Naive thymus-derived CD4-positive, alpha-beta T cell (primary cell): ENCODE measurements around the gene MRPL42. TPM values are rescaled to one million over a fixed set of nuclear protein-coding genes. Genes with fewer than 3 reads are reported as not detected.
A peak's percentile ranks its signal among the peaks of the same experiment; 100 is the strongest.

ENCODE experiments used
- ATAC-seq: fragments of 150-1000 bp; cut with Tn5 transposase; 2 replicates; pipeline ENCODE4 v1.10.0; 2021; ENCODE audit warnings: mild to moderate bottlenecking, moderate library complexity
- CTCF ChIA-PET: fragments of 350-600 bp; sonication (Branson Sonifier 250); formaldehyde crosslinking; loops from one replicate; lab custom pipeline; 2021; ENCODE audit warnings: antibody characterized with exemption; lab: Charles Lee
- POLR2A ChIA-PET: fragments of 350-600 bp; sonication (Branson Sonifier 250); formaldehyde crosslinking; loops from one replicate; lab custom pipeline; 2021; ENCODE audit warnings: antibody characterized with exemption, inconsistent platforms; lab: Charles Lee
- DNase-seq, 9 donors: peaks; one replicate each; pipeline versions ENCODE4 v3.0.0 to v3.0.0-alpha.2; 2020 to 2022; ENCODE audit warnings: mixed read lengths in 1 of 9
- H3K27ac ChIP-seq: one replicate; pipeline ENCODE4 v1.7.0; 2013; ENCODE audit warnings: mild to moderate bottlenecking, low read depth, low read length, moderate library complexity
- H3K27me3 ChIP-seq, 2 donors: one replicate each; pipeline ENCODE4 v1.7.0; 2013; ENCODE audit warnings: low read length in 2 of 2, mild to moderate bottlenecking in 2 of 2, moderate library complexity in 2 of 2; ENCODE audit not compliant: control insufficient read depth in 2 of 2, insufficient read depth in 2 of 2
- H3K36me3 ChIP-seq, 3 experiments: 1 replicate in 2 of 3; 2 replicates in 1 of 3; pipeline ENCODE4 v1.7.0; 2013; ENCODE audit warnings: low read length in 3 of 3, mild to moderate bottlenecking in 3 of 3, moderate library complexity in 1 of 3; ENCODE audit not compliant: insufficient read depth in 3 of 3, control insufficient read depth in 2 of 3
- H3K4me1 ChIP-seq, 2 donors: one replicate each; pipeline ENCODE4 v1.7.0; 2013; ENCODE audit warnings: low read length in 2 of 2, mild to moderate bottlenecking in 2 of 2, moderate library complexity in 1 of 2; ENCODE audit not compliant: control insufficient read depth in 2 of 2, insufficient read depth in 2 of 2
- H3K4me3 ChIP-seq: 2 replicates; pipeline ENCODE4 v1.7.0; 2013; ENCODE audit warnings: mild to moderate bottlenecking, low read length
- H3K9me3 ChIP-seq, 3 experiments: 1 replicate in 2 of 3; 2 replicates in 1 of 3; pipeline ENCODE4 v1.7.0; 2013; ENCODE audit warnings: low read length in 3 of 3; ENCODE audit not compliant: control insufficient read depth in 2 of 3
- H3K27ac Mint-ChIP-seq, 9 donors: one replicate each; pipeline ENCODE4 v1.8.0; 2020 to 2022; ENCODE audit warnings: mixed read lengths in 9 of 9, mild to moderate bottlenecking in 8 of 9, moderate library complexity in 5 of 9, inconsistent platforms in 2 of 9
- H3K27me3 Mint-ChIP-seq, 5 donors: one replicate each; pipeline ENCODE4 v1.8.0; 2021 to 2022; ENCODE audit warnings: mixed read lengths in 5 of 5, mild to moderate bottlenecking in 1 of 5
- H3K36me3 Mint-ChIP-seq, 5 donors: one replicate each; pipeline ENCODE4 v1.8.0; 2020 to 2022; ENCODE audit warnings: mixed read lengths in 5 of 5, mild to moderate bottlenecking in 3 of 5, inconsistent platforms in 1 of 5
- H3K4me1 Mint-ChIP-seq, 7 donors: one replicate each; pipeline ENCODE4 v1.8.0; 2020 to 2022; ENCODE audit warnings: mixed read lengths in 7 of 7, mild to moderate bottlenecking in 3 of 7, inconsistent platforms in 1 of 7
- H3K4me3 Mint-ChIP-seq, 10 donors: one replicate each; pipeline ENCODE4 v1.8.0; 2020 to 2022; ENCODE audit warnings: mild to moderate bottlenecking in 10 of 10, mixed read lengths in 10 of 10, moderate library complexity in 6 of 10, inconsistent platforms in 2 of 10
- H3K9me3 Mint-ChIP-seq, 11 donors: one replicate each; pipeline ENCODE4 v1.8.0; 2020 to 2022; ENCODE audit warnings: mixed read lengths in 11 of 11, mild to moderate bottlenecking in 4 of 11, inconsistent platforms in 1 of 11, moderate library complexity in 1 of 11
- intact Hi-C, 2 donors: fragments of 100-400 bp; cut with micrococcal nuclease; formaldehyde crosslinking; loops; one replicate each; pipeline ENCODE4 v1.15.1; 2023
- polyA plus RNA-seq, 2 donors: library from polyadenylated mRNA; unstranded; fragments of 300-500 nt; fragmentation: Illumina TruSeq; gene quantifications; one replicate each; pipeline ENCODE4 v1.2.3, GENCODE V29; 2021
- total RNA-seq, 6 experiments: library from RNA in 5 of 6; stranded (reverse) in 5 of 6; gene quantifications; 1 replicate in 5 of 6; 2 replicates in 1 of 6; pipeline ENCODE4 v1.2.3 and lab custom pipeline; 2021 to 2026

MRPL42 gene
- total and polyA plus RNA-seq, 7 experiments from 2014 or later = 30.1 to 75.4 (median 48.6) TPM

DNA sequence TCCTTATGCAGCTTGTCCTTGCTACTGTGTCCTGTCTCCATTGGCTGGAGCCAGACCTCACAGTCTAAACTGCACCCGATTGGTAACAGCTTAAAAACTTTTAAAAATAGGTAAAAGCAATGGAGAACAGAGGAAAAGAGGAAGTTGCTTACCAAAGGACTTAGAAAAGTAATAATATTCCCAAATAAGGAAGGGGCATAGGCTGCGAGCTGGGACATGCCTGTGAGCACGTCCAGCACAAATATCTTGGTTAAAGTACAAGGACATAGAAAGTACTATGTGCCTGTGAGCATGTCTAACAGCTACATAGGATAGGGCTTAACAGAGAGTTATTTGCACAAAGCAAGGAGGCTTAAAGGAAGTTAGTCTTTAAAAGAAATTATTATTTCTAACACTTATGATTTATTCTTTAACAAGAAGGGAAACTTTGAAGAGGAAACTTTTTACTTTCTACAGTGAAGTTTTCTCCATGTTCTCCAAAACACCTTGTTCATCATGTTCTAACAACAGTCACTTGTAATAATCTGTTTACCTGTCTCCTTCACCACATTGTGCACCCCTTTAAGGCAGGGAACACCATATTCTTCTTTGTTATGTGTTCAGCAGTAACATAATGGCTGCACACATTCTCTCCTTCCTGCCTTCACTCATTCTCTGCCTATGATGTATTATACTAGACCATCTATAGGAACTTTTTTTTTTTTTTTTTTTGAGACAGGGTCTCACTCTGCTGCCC is 15.7 kb upstream of the MRPL42 start:
- Histone ChIP-seq H3K4me3 (no peak overlapping the region), H3K4me1 (peaks cover 0 to 28% of the 10 kb centered on the region in 2 donors), H3K9me3 (no peaks in the 10 kb centered on the region), H3K36me3 (no peaks in the 10 kb centered on the region), H3K27me3 (no peaks in the 10 kb centered on the region), H3K27ac (no peak overlapping the region)
- intact Hi-C loops = no loop called here
- Mint-ChIP-seq H3K4me1 (peaks cover 14 to 32% (median 28%) of the 10 kb centered on the region in 7 donors), H3K27ac (peak overlapping the region in 3 of 9 donors; percentile 20 to 77 (median 38)), H3K4me3 (no peak overlapping the region), H3K36me3 (no peaks in the 10 kb centered on the region), H3K27me3 (peaks cover 0 to 14% (median 0%) of the 10 kb centered on the region in 5 donors), H3K9me3 (peaks cover 0 to 3% (median 0%) of the 10 kb centered on the region in 11 donors)
- CTCF ChIA-PET = no interaction called here
- ATAC-seq (no peak), DNase-seq (no peak)
- POLR2A ChIA-PET = interaction anchor here (0.6 kb wide), 1 partner anchor 154 kb away, joined by 3 read pairs; no protein-coding TSS in a partner anchor

DNA sequence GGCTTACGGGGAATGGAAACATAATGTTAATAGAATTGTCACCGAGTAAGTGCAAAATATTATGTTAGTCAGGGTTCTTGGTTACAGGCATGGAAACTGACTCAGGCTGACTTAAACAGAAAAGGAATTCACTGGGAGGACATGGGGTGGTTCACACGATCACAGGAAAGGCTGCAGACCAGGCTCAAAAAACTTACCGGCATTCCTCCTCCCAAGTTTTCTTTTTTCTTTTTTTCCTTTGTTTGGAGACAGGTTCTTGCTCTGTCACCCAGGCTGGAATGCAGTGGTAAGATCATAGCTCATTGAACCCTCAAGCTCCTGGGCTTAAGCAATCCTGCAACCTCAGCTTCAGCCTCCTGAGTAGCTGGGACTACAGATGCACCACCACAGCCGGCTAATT is 13.7 kb upstream of the MRPL42 start:
- no peak for ATAC-seq
- no peaks in the 10 kb centered on the region for H3K36me3 ChIP-seq
- intact Hi-C loops = no loop called here

DNA sequence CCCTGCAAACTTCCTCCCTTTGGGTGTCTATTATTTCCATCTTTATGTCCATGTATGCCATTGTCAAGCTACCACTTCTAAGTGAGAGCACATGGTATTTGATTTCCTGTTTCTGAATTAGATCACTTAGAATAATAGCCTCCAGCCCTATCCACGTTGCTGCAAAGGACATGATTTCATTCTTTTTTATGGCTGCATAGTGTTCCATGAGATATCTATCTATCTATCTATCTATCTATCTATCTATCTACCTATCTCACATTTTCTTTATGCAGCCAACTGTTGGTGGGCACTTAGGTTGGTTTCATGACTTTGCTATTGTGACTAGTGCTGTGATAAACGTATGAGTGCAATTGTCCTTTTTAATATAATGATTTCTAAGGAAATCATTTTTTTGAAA is 11.2 kb upstream of the MRPL42 start:
- Mint-ChIP-seq H3K27me3 (peaks cover 0 to 14% (median 0%) of the 10 kb centered on the region in 5 donors), H3K9me3 (no peaks in the 10 kb centered on the region), H3K36me3 (no peaks in the 10 kb centered on the region), H3K4me1 (peaks cover 0 to 7% (median 1%) of the 10 kb centered on the region in 7 donors), H3K4me3 (no peak overlapping the region), H3K27ac (no peak overlapping the region)
- H3K27ac ChIP-seq = no peak overlapping the region
- DNase-seq (no peak), ATAC-seq (no peak)
- POLR2A ChIA-PET = no interaction called here
- no peaks in the 10 kb centered on the region for H3K27me3 ChIP-seq
- no peaks in the 10 kb centered on the region for H3K9me3 ChIP-seq
- no peak overlapping the region for H3K4me3 ChIP-seq
- H3K36me3 ChIP-seq = no peaks in the 10 kb centered on the region
- CTCF ChIA-PET = no interaction called here
- intact Hi-C loops = no loop called here
- H3K4me1 ChIP-seq = no peaks in the 10 kb centered on the region

More for the DNA sequence above, 13.7 kb upstream of the MRPL42 start:
- no peak for DNase-seq
- H3K4me3 Mint-ChIP-seq = no peak overlapping the region
- peaks cover 0 to 14% (median 0%) of the 10 kb centered on the region in 5 donors for H3K27me3 Mint-ChIP-seq
- CTCF ChIA-PET = interaction anchor here (0.6 kb wide), 1 partner anchor 25 kb away, joined by 3 read pairs; no protein-coding TSS in a partner anchor
- no peak overlapping the region for H3K4me3 ChIP-seq
- H3K27ac ChIP-seq = no peak overlapping the region
- POLR2A ChIA-PET = no interaction called here
- peaks cover 0 to 8% of the 10 kb centered on the region in 2 donors for H3K4me1 ChIP-seq
- no peaks in the 10 kb centered on the region for H3K27me3 ChIP-seq
- H3K9me3 ChIP-seq = no peaks in the 10 kb centered on the region
- no peaks in the 10 kb centered on the region for H3K36me3 Mint-ChIP-seq
- H3K9me3 Mint-ChIP-seq = no peaks in the 10 kb centered on the region
- H3K27ac Mint-ChIP-seq = no peak overlapping the region
- peaks cover 7 to 16% (median 11%) of the 10 kb centered on the region in 7 donors for H3K4me1 Mint-ChIP-seq

GRCh38 chr12:93459097-93459496 is 8.2 kb upstream of the MRPL42 start:
- ATAC-seq (no peak), DNase-seq (no peak)
- H3K36me3 ChIP-seq = no peaks in the 10 kb centered on the region
- Mint-ChIP-seq H3K4me3 (no peak overlapping the region), H3K27ac (no peak overlapping the region), H3K9me3 (no peaks in the 10 kb centered on the region), H3K36me3 (no peaks in the 10 kb centered on the region), H3K4me1 (peaks cover 0 to 8% (median under 1%) of the 10 kb centered on the region in 7 donors), H3K27me3 (peaks cover 0 to 12% (median 0%) of the 10 kb centered on the region in 5 donors)
- H3K27me3 ChIP-seq = no peaks in the 10 kb centered on the region
- intact Hi-C loops = loop anchor here in 1 of 2 donors (1.0 kb wide), 1 partner anchor 11 kb away; no protein-coding TSS in a partner anchor
- no peak overlapping the region for H3K4me3 ChIP-seq
- ChIA-PET CTCF (no interaction called here), POLR2A (interaction anchor here (0.6 to 0.9 kb wide), 2 partner anchors 533 to 1725 kb away, joined by 3 read pairs; no protein-coding TSS in a partner anchor)
- no peaks in the 10 kb centered on the region for H3K4me1 ChIP-seq
- no peak overlapping the region for H3K27ac ChIP-seq
- no peaks in the 10 kb centered on the region for H3K9me3 ChIP-seq

GRCh38 chr12:93460003-93460402 is 7.3 kb upstream of the MRPL42 start:
- Histone ChIP-seq H3K4me1 (no peaks in the 10 kb centered on the region), H3K27me3 (no peaks in the 10 kb centered on the region), H3K4me3 (no peak overlapping the region), H3K9me3 (no peaks in the 10 kb centered on the region), H3K36me3 (no peaks in the 10 kb centered on the region), H3K27ac (no peak overlapping the region)
- H3K27me3 Mint-ChIP-seq = peaks cover 0 to 8% (median 0%) of the 10 kb centered on the region in 5 donors
- H3K4me1 Mint-ChIP-seq = peaks cover 0 to 8% (median 2%) of the 10 kb centered on the region in 7 donors
- intact Hi-C loops = loop anchor here in 1 of 2 donors (10.0 kb wide), 1 partner anchor 745 kb away; no protein-coding TSS in a partner anchor
- H3K27ac Mint-ChIP-seq = no peak overlapping the region
- no peaks in the 10 kb centered on the region for H3K9me3 Mint-ChIP-seq
- ChIA-PET CTCF (interaction anchor here (0.7 kb wide), 1 partner anchor 20 kb away, joined by 5 read pairs; no protein-coding TSS in a partner anchor), POLR2A (interaction anchor here (1.0 to 1.4 kb wide), 2 partner anchors 14 to 17 kb away, joined by 4 read pairs; no protein-coding TSS in a partner anchor)
- DNase-seq = no peak
- H3K4me3 Mint-ChIP-seq = no peak overlapping the region
- ATAC-seq = no peak
- H3K36me3 Mint-ChIP-seq = no peaks in the 10 kb centered on the region

GRCh38 chr12:93460902-93461301 is 6.4 kb upstream of the MRPL42 start:
- POLR2A ChIA-PET = interaction anchor here (1.4 kb wide), 1 partner anchor 18 kb away, joined by 4 read pairs; no protein-coding TSS in a partner anchor
- Mint-ChIP-seq H3K36me3 (no peaks in the 10 kb centered on the region), H3K27me3 (peaks cover 0 to 6% (median 0%) of the 10 kb centered on the region in 5 donors), H3K9me3 (no peaks in the 10 kb centered on the region), H3K27ac (no peak overlapping the region), H3K4me1 (peaks cover 0 to 8% (median 2%) of the 10 kb centered on the region in 7 donors), H3K4me3 (no peak overlapping the region)
- no peaks in the 10 kb centered on the region for H3K4me1 ChIP-seq
- H3K36me3 ChIP-seq = no peaks in the 10 kb centered on the region
- no peak overlapping the region for H3K27ac ChIP-seq
- DNase-seq = no peak
- H3K9me3 ChIP-seq = no peaks in the 10 kb centered on the region
- intact Hi-C loops = loop anchor here in 1 of 2 donors (10.0 kb wide), 1 partner anchor 744 kb away; no protein-coding TSS in a partner anchor
- CTCF ChIA-PET = no interaction called here
- H3K27me3 ChIP-seq = no peaks in the 10 kb centered on the region
- no peak overlapping the region for H3K4me3 ChIP-seq
- ATAC-seq = no peak
